ENCODE results near the gene RGS8. TPM values are rescaled to one million over a fixed set of nuclear protein-coding genes. Genes with fewer than 3 reads are reported as not detected.
A peak's percentile ranks its signal among the peaks of the same experiment; 100 is the strongest.

RGS8 gene
- total and polyA plus RNA-seq, 10 of the 15 experiments (the other 5 are each of a cell fraction or from before 2014, with no cell fraction given): 0.03 to 0.62 (median 0.33) TPM

GRCh38 chr1:182643699-182644098 is 40.7 kb downstream of the RGS8 start:
- Histone ChIP-seq H3K79me2 (ENCODE audit: control insufficient read depth, insufficient read depth, low read length) (no peaks in the 10 kb centered on the region), H4K20me1 (ENCODE audit: control insufficient read depth, insufficient read depth) (no peaks in the 10 kb centered on the region), H3K4me1 (ENCODE audit: control insufficient read depth, insufficient read depth, low read length) (peaks cover 21% of the 10 kb centered on the region), H3K36me3 (ENCODE audit: control insufficient read depth in 2 of 2, insufficient read depth in 2 of 2, low read length in 1 of 2) (no peaks in the 10 kb centered on the region), H3K27me3 (replicated peaks in 1 of 2; ENCODE audit: control insufficient read depth in 2 of 2, insufficient read depth in 2 of 2, low read length in 1 of 2) (no peaks in the 10 kb centered on the region), H3K27ac (ENCODE audit: control insufficient read depth, insufficient read depth) (peak overlapping the region; percentile 57), H3K4me3 (no peak overlapping the region), H3K9me3 (replicated peaks; ENCODE audit: control insufficient read depth, insufficient read depth, low read length) (no peaks in the 10 kb centered on the region), H3K9ac (ENCODE audit: control insufficient read depth, insufficient read depth, low read length) (no peak overlapping the region), H3K4me2 (ENCODE audit: control insufficient read depth, insufficient read depth) (no peak overlapping the region), H2AFZ (ENCODE audit: control insufficient read depth, low read depth, low read length) (peak overlapping the region; percentile 38)
- 83% methylated on average over 3 of the region's 3 CpGs for WGBS (ENCODE audit: insufficient coverage, insufficient replicate concordance, low lambda C conversion rate, missing lambda C conversion rate)
- ATAC-seq (peak; percentile 78), FAIRE-seq (peak; percentile 35), DNase-seq (ENCODE audit: low read depth, low spot score) (no peak)
- ChIA-PET POLR2A (interaction anchor here (0.6 kb wide), 1 partner anchor 144 kb away, joined by 4 read pairs; no protein-coding TSS in a partner anchor), RAD21 (ENCODE audit: unreplicated experiment) (interaction anchor here (0.9 to 2.8 kb wide), 7 partner anchors 11 to 138 kb away, joined by 3 to 10 read pairs (median 3); partner anchors contain the start of gene RGS16), CTCF (interaction anchor here (0.7 to 3.0 kb wide), 6 partner anchors 10 to 138 kb away, joined by 3 to 13 read pairs (median 4); no protein-coding TSS in a partner anchor), SMC1A (ENCODE audit: uncharacterized antibody, unreplicated experiment) (interaction anchor here (0.9 to 10.1 kb wide), 8 partner anchors 8 to 139 kb away, joined by 3 to 78 read pairs (median 4); no protein-coding TSS in a partner anchor)
- TF ChIP-seq PAX8 (IDR thresholded peaks at IDR 0.05) (no peak), E4F1 (IDR thresholded peaks at IDR 0.05; ENCODE audit: borderline replicate concordance, partially characterized antibody) (no peak), IKZF2 (IDR thresholded peaks at IDR 0.05) (peak in 1 of 2 experiments; percentile 32; a peak in 1 of 4 replicates), EED (IDR thresholded peaks at IDR 0.05; ENCODE audit: low read depth) (0 out of 2 replicates have a peak, but pooled peaks have one; percentile 30), ZNF217 (IDR thresholded peaks at IDR 0.05) (no peak), IKZF1 (conservative IDR thresholded peaks at IDR 0.05) (peak; percentile 21; the same call in 1 of the 2 replicates)
- in situ Hi-C loops (cut with MboI) (no loop called here), intact Hi-C loops (cut with micrococcal nuclease; ENCODE audit: unreplicated experiment) (no loop called here)
- BruUV-seq (replicated peaks): no TSS peak

Data from GM12878 (cell line).